ENCODE data around the gene PSMD14. TPM values are rescaled to one million over a fixed set of nuclear protein-coding genes. Genes with fewer than 3 reads are reported as not detected.

The PSMD14 gene
- total and polyA plus RNA-seq, 2 of the 8 experiments (the other 6 are each of a cell fraction or from before 2014, with no cell fraction given): 53.9 to 88.7 TPM

DNA sequence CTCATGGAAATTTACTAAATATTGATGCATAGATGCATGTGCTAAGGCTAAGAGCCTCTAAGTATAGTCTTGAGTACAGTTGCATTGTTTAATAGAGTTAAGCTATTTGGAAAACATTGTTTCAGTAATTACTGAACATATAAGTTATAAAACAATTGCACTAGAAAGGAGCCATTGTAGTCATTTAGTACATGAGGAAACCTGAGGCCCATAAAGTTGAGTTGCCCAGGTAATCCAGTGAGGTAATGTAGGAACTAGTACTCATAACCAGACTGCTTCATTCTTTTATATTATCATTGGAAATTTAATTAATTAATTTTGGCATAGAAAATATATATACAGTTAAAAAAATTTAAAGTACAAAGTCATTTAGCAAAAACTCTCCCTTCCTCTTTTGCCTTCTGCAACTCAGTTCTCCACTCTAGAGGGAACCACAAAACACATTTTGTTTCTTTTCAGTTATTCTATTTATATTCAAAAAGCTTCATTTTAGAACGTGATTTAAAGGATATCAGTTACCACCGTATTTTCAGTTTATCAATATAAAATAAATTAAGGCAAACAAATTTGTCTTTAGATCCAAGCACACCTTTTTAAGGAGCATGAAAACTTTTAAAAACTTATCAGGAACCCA is 80.0 kb downstream of the PSMD14 start:
- H3K56ac ChIP-seq (replicated peaks; ENCODE audit: insufficient read length, low read depth, low read length): no peak overlapping the region
- H3K4me2 ChIP-seq (ENCODE audit: insufficient read depth in 1 of 2, low read depth in 2 of 2, low read length in 2 of 2): no peak overlapping the region
- no peak overlapping the region for H4K8ac ChIP-seq (ENCODE audit: extremely low read depth, insufficient read depth, low read length)
- no peak overlapping the region for H3K4ac ChIP-seq (replicated peaks; ENCODE audit: insufficient read length, low read depth, low read length)
- H3K9me3 ChIP-seq (ENCODE audit: insufficient read depth in 2 of 2, low read depth in 1 of 2, low read length in 1 of 2): no peaks in the 10 kb centered on the region
- H3K79me2 ChIP-seq (ENCODE audit: control insufficient read depth in 1 of 2, insufficient read depth in 2 of 2, low read length in 2 of 2): no peaks in the 10 kb centered on the region
- no peak overlapping the region for H3K27ac ChIP-seq (ENCODE audit: low read depth, low read length)
- no peak overlapping the region for H2BK5ac ChIP-seq (ENCODE audit: low read depth, low read length)
- TF ChIP-seq BCL11A (IDR thresholded peaks at IDR 0.05; ENCODE audit: low read depth in 2 of 2, low read length in 2 of 2) (no peak), KDM1A (IDR thresholded peaks at IDR 0.05; ENCODE audit: borderline replicate concordance, low read length) (no peak), CTBP2 (IDR thresholded peaks at IDR 0.05; ENCODE audit: borderline replicate concordance, insufficient read depth, insufficient read length, low read length) (no peak), HDAC6 (IDR thresholded peaks at IDR 0.05; ENCODE audit: low read depth, low read length) (no peak), CEBPB (IDR thresholded peaks at IDR 0.05; ENCODE audit: low read depth, low read length) (no peak), TCF12 (IDR thresholded peaks at IDR 0.05; ENCODE audit: low read depth, low read length) (no peak)
- no peaks in the 10 kb centered on the region for H3K27me3 ChIP-seq (replicated peaks in 1 of 4; ENCODE audit: control insufficient read depth in 3 of 4, extremely low read depth in 1 of 4, insufficient read depth in 3 of 4, low read length in 3 of 4)
- H4K91ac ChIP-seq (replicated peaks; ENCODE audit: insufficient read length, low read length): no peak overlapping the region
- H2AK5ac ChIP-seq (ENCODE audit: low read depth, low read length): no peak overlapping the region
- peaks cover 0 to 2% of the 10 kb centered on the region in 2 experiments for H4K20me1 ChIP-seq (replicated peaks in 1 of 2; ENCODE audit: control insufficient read depth in 1 of 2, insufficient read depth in 2 of 2, low read length in 2 of 2)
- no peak overlapping the region for H2BK15ac ChIP-seq (ENCODE audit: low read length)
- peaks cover 0 to 5% (median 2%) of the 10 kb centered on the region in 4 experiments; a peak in 3 of 8 replicates for H3K36me3 ChIP-seq (ENCODE audit: control insufficient read depth in 2 of 4, insufficient read depth in 4 of 4, low read length in 3 of 4)
- no peak overlapping the region for H2BK12ac ChIP-seq (ENCODE audit: low read depth, low read length)
- no peaks in the 10 kb centered on the region for H3K79me1 ChIP-seq (ENCODE audit: low read depth, low read length)
- 88% methylated on average over 2 of the region's 2 CpGs; no CpG with 5 or more reads in 1 of the 2 experiments for WGBS, 2 experiments (ENCODE audit: extremely low coverage in 1 of 2, insufficient coverage in 1 of 2, insufficient read length in 1 of 2, insufficient replicate concordance in 2 of 2, low coverage in 1 of 2, low lambda C conversion rate in 2 of 2, missing lambda C conversion rate in 1 of 2)
- no peak overlapping the region for H3K4me3 ChIP-seq (ENCODE audit: extremely low read depth in 1 of 4, insufficient read depth in 2 of 4, low read depth in 3 of 4, low read length in 4 of 4)
- peaks cover 0 to 3% (median 0%) of the 10 kb centered on the region in 4 experiments; a peak in 1 of 7 replicates for H3K4me1 ChIP-seq (replicated peaks in 1 of 4; ENCODE audit: control insufficient read depth in 3 of 4, insufficient read depth in 4 of 4, low read length in 3 of 4)
- H2BK20ac ChIP-seq (ENCODE audit: low read length): no peak overlapping the region
- H3K23me2 ChIP-seq (ENCODE audit: low read depth, low read length): no peaks in the 10 kb centered on the region
- ChIA-PET POLR2A (ENCODE audit: partially characterized antibody) (no interaction called here), CTCF (ENCODE audit: partially characterized antibody) (interaction anchor here (1.2 kb wide), 1 partner anchor 10 kb away, joined by 3 read pairs; no protein-coding TSS in a partner anchor)
- H3K14ac ChIP-seq (ENCODE audit: insufficient read length): no peak overlapping the region
- H3K23ac ChIP-seq (ENCODE audit: insufficient read length): no peak overlapping the region
- DNase-seq (ENCODE audit: low read depth in 1 of 2, low spot score in 2 of 2) (no peak), FAIRE-seq (no peak)
- H2AFZ ChIP-seq (ENCODE audit: low read length): no peak overlapping the region
- H3K9ac ChIP-seq (replicated peaks in 1 of 4; ENCODE audit: extremely low read depth in 1 of 4, low read depth in 3 of 4, low read length in 3 of 4): no peak overlapping the region
- no peak overlapping the region for H4K5ac ChIP-seq (ENCODE audit: insufficient read length, low read depth, low read length)
- no peak overlapping the region for H2BK120ac ChIP-seq (replicated peaks; ENCODE audit: low read depth, low read length)
- H3K18ac ChIP-seq (ENCODE audit: extremely low read depth, low read length): no peak overlapping the region

Measured in H1 (cell line).